HepG2 (cell line): ENCODE measurements around the gene THSD4. TPM values are rescaled to one million over a fixed set of nuclear protein-coding genes. Genes with fewer than 3 reads are reported as not detected.

Experiments
- ATAC-seq: fragments of 200-7000 bp; cut with Tn5 transposase; 3 replicates; pipeline ENCODE4 v1.9.1; 2020; ENCODE audit warnings: mild to moderate bottlenecking, moderate library complexity
- BruUV-seq: library from RNA; stranded (reverse); fragments of 400-500 nt; replicated peaks from 2 replicates; lab custom pipeline; 2021; lab: Mats Ljungman, UMichigan
- CTCF ChIA-PET: fragments of 300-600 bp; formaldehyde crosslinking; extraction: SDS; loops from one replicate; lab custom pipeline; 2021; ENCODE audit warnings: low total read pairs, inconsistent platforms, low intra/inter-chr PET ratio; lab: Yijun Ruan, JAX
- POLR2A ChIA-PET: fragments of 350-600 bp; sonication (Branson Sonifier 250); formaldehyde crosslinking; loops from one replicate; lab custom pipeline; 2020; ENCODE audit warnings: antibody characterized with exemption, inconsistent platforms; lab: Yijun Ruan, JAX
- DNase-seq: peaks from one replicate; pipeline ENCODE4 v3.0.0-alpha.2; 2015; ENCODE audit warnings: low spot score
- FAIRE-seq: peaks from 3 replicates; lab custom pipeline; 2011; peaks lifted over from hg19 to GRCh38; lab: Jason Lieb, UNC
- H2AFZ ChIP-seq: one replicate; pipeline ENCODE4 v1.6.1; 2011; ENCODE audit warnings: low read length, inconsistent platforms
- H3K27ac ChIP-seq: fragments of 300-600 bp; 3 replicates; pipeline ENCODE4 v1.8.0; 2011; ENCODE audit warnings: mixed run types, mild to moderate bottlenecking, mixed read lengths, low read length, inconsistent platforms; ENCODE audit not compliant: insufficient read depth; ENCODE audit errors: extremely low read length
- H3K27me3 ChIP-seq, 2 experiments: fragments of 200-600 bp in 1 of 2; 2 replicates in 1 of 2; 3 replicates in 1 of 2; pipeline versions ENCODE4 v1.6.0 to v1.8.0; 2011; ENCODE audit warnings: low read length in 2 of 2, mild to moderate bottlenecking in 2 of 2, moderate library complexity in 2 of 2, inconsistent platforms in 1 of 2; ENCODE audit not compliant: insufficient read depth in 2 of 2, control insufficient read depth in 1 of 2
- H3K36me3 ChIP-seq, 2 experiments: fragments of 200-600 bp in 1 of 2; replicated peaks in 1 of 2; 2 replicates in 1 of 2; 3 replicates in 1 of 2; pipeline versions ENCODE4 v1.5.1 to v1.8.0; 2011; ENCODE audit warnings: low read length in 2 of 2, inconsistent platforms in 1 of 2; ENCODE audit not compliant: insufficient read depth in 2 of 2, control insufficient read depth in 1 of 2
- H3K4me1 ChIP-seq: 2 replicates; pipeline ENCODE4 v1.5.1; 2012; ENCODE audit warnings: low read length, inconsistent platforms; ENCODE audit not compliant: insufficient read depth
- H3K4me2 ChIP-seq: 2 replicates; pipeline ENCODE4 v1.6.0; 2011; ENCODE audit warnings: low read depth, low read length, inconsistent platforms
- H3K4me3 ChIP-seq, 3 experiments: fragments of 200-600 bp in 1 of 3; sonication (generic), shearing (Covaris generic) in 1 of 3; replicated peaks in 1 of 3; 2 replicates each; pipeline ENCODE4 v1.5.1; 2011 to 2016; ENCODE audit warnings: low read length in 3 of 3, inconsistent platforms in 2 of 3, low read depth in 2 of 3, mild to moderate bottlenecking in 2 of 3, control low read depth in 1 of 3, mixed read lengths in 1 of 3; ENCODE audit not compliant: insufficient read depth in 1 of 3
- H3K79me2 ChIP-seq: one replicate; pipeline ENCODE4 v1.6.1; 2011; ENCODE audit warnings: low read length, inconsistent platforms; ENCODE audit not compliant: insufficient read depth
- H3K9ac ChIP-seq: 2 replicates; pipeline ENCODE4 v1.6.0; 2011; ENCODE audit warnings: mild to moderate bottlenecking, low read depth, low read length, inconsistent platforms; ENCODE audit not compliant: insufficient read depth
- H3K9me3 ChIP-seq: 2 replicates; pipeline ENCODE4 v1.5.1; 2012; ENCODE audit warnings: mild to moderate bottlenecking, low read length
- H4K20me1 ChIP-seq: 2 replicates; pipeline ENCODE4 v1.6.0; 2011; ENCODE audit warnings: inconsistent platforms, mild to moderate bottlenecking, low read length, moderate library complexity; ENCODE audit not compliant: insufficient read depth
- ARNT2 ChIP-seq: sonication (generic); formaldehyde crosslinking; IDR thresholded peaks from 2 replicates; pipeline ENCODE4 v1.8.0; 2022; ENCODE audit warnings: mild to moderate bottlenecking, low read depth, missing genetic modification reagents, moderate library complexity
- CEBPG ChIP-seq: IDR thresholded peaks from 2 replicates; pipeline ENCODE4 v1.6.1; 2016
- ELF1 ChIP-seq: sonication (generic); formaldehyde crosslinking; IDR thresholded peaks from 2 replicates; pipeline ENCODE4 v1.4.0; 2020; ENCODE audit warnings: missing genetic modification reagents
- ERF ChIP-seq: IDR thresholded peaks from 2 replicates; pipeline ENCODE4 v1.6.1; 2018; ENCODE audit warnings: missing biosample characterization, missing genetic modification reagents
- FOXA3 ChIP-seq: IDR thresholded peaks from 2 replicates; pipeline ENCODE4 v1.6.1; 2016; ENCODE audit warnings: missing genetic modification reagents, missing compliant biosample characterization
- FOXK2 ChIP-seq: fragments of 450-650 bp; IDR thresholded peaks from 2 replicates; pipeline ENCODE4 v1.6.1; 2016
- FUBP1 ChIP-seq: sonication (generic); formaldehyde crosslinking; IDR thresholded peaks from 2 replicates; pipeline ENCODE4 v1.5.1; 2020; ENCODE audit warnings: missing genetic modification reagents, mild to moderate bottlenecking, borderline replicate concordance
- KDM3A ChIP-seq: IDR thresholded peaks from 2 replicates; pipeline ENCODE4 v1.6.1; 2018; ENCODE audit warnings: low read depth, missing compliant biosample characterization
- NFIC ChIP-seq: IDR thresholded peaks from 2 replicates; pipeline ENCODE4 v1.6.1; 2012; ENCODE audit warnings: mild to moderate bottlenecking, low read length, inconsistent platforms
- PBX3 ChIP-seq: sonication (generic); formaldehyde crosslinking; IDR thresholded peaks from 2 replicates; pipeline ENCODE4 v1.8.1; 2023; ENCODE audit warnings: missing genetic modification reagents, inconsistent platforms, borderline replicate concordance
- RXRA ChIP-seq: sonication (generic); formaldehyde crosslinking; IDR thresholded peaks from 2 replicates; pipeline ENCODE4 v1.5.1; 2020; ENCODE audit warnings: missing genetic modification reagents
- SNAPC5 ChIP-seq: sonication (generic); formaldehyde crosslinking; IDR thresholded peaks from 2 replicates; pipeline ENCODE4 v1.8.1; 2023; ENCODE audit warnings: mild to moderate bottlenecking, missing genetic modification reagents, borderline replicate concordance
- ZNF331 ChIP-seq: sonication (generic); formaldehyde crosslinking; IDR thresholded peaks from 2 replicates; pipeline ENCODE4 v1.4.0; 2020; ENCODE audit warnings: missing genetic modification reagents
- ZNF564 ChIP-seq: sonication (generic); formaldehyde crosslinking; IDR thresholded peaks from 2 replicates; pipeline ENCODE4 v1.8.1; 2023; ENCODE audit warnings: mild to moderate bottlenecking, missing genetic modification reagents
- ZNF607 ChIP-seq: sonication (generic); formaldehyde crosslinking; IDR thresholded peaks from 2 replicates; pipeline ENCODE4 v1.5.1; 2020; ENCODE audit warnings: missing genetic modification reagents, mild to moderate bottlenecking, borderline replicate concordance
- ZNF776 ChIP-seq: sonication (generic); formaldehyde crosslinking; IDR thresholded peaks from 2 replicates; pipeline ENCODE4 v1.4.0; 2020; ENCODE audit warnings: mild to moderate bottlenecking, missing genetic modification reagents
- WGBS: methylation state at CpG from one replicate; pipeline ENCODE4 v1.1.6; 2017; ENCODE audit warnings: low lambda C conversion rate; 5-methylcytosine and 5-hydroxymethylcytosine counted together
- in situ Hi-C: cut with HindIII; loops from 2 replicates; pipeline ENCODE4 v1.10.0; 2017; ENCODE audit warnings: low pct_unique_long_range_greater_than_20kb; ENCODE audit not compliant: extremely low pct_ligation_motif_present
- intact Hi-C: fragments of 100-400 bp; cut with micrococcal nuclease; formaldehyde crosslinking; loops from one replicate; pipeline ENCODE4 v1.10.0; 2022; ENCODE audit not compliant: unreplicated experiment
- polyA plus RNA-seq, 8 experiments: library from polyadenylated mRNA; depleted of rRNA in 3 of 8; stranded (reverse) in 7 of 8; unstranded in 1 of 8; fragments of >200 nt; fragmentation: Illumina TruSeq in 4 of 8; extraction: Trizol in 4 of 8; gene quantifications; 2 replicates each; pipeline versions ENCODE4 v1.2.1 to v1.2.3, GENCODE V29; 2011 to 2016; ENCODE audit warnings: low read depth in 4 of 8, missing spikeins in 1 of 8, mixed read lengths in 1 of 8; ENCODE audit not compliant: insufficient read depth in 1 of 8
- total RNA-seq, 5 experiments: library from RNA; depleted of rRNA; stranded (reverse); fragments of >200 nt; fragmentation: Illumina TruSeq; extraction: Trizol; gene quantifications; 2 replicates each; pipeline ENCODE4 v1.2.3, GENCODE V29; 2016; ENCODE audit warnings: low read depth in 1 of 5
- TF ChIP-seq, protein P1 (sequence below): IDR thresholded peaks from 2 replicates; pipeline ENCODE4 v1.4.0; 2020; ENCODE audit warnings: mild to moderate bottlenecking, missing genetic modification reagents
- TF ChIP-seq, protein P2 (sequence below): IDR thresholded peaks from 2 replicates; pipeline ENCODE4 v1.6.1; 2016

THSD4 gene
- total and polyA plus RNA-seq, 2 of the 13 experiments (the other 11 are each of a cell fraction or from before 2014, with no cell fraction given), result 0.07 to 0.21 TPM

- intact Hi-C loops, result no loop called here
- no TSS peak for BruUV-seq
- POLR2A ChIA-PET, result no interaction called here
- Histone ChIP-seq H3K4me3 (no peak overlapping the region), H3K9me3 (no peaks in the 10 kb centered on the region), H3K4me1 (no peaks in the 10 kb centered on the region), H3K79me2 (no peaks in the 10 kb centered on the region), H3K36me3 (no peaks in the 10 kb centered on the region), H3K4me2 (no peak overlapping the region), H3K27me3 (no peaks in the 10 kb centered on the region), H2AFZ (no peak overlapping the region), H3K27ac (no peak overlapping the region), H4K20me1 (no peaks in the 10 kb centered on the region), H3K9ac (no peak overlapping the region)
- in situ Hi-C loops, result loop anchor here (10.0 kb wide), 1 partner anchor 694 kb away; no protein-coding TSS in a partner anchor
- FAIRE-seq (no peak), ATAC-seq (no peak), DNase-seq (no peak)
- CTCF ChIA-PET, result no interaction called here
- 22% methylated on average over 13 of the region's 13 CpGs for WGBS
- TF ChIP-seq CEBPG (CRISPR knock-in tag), result no peak
- TF ChIP-seq SNAPC5 (CRISPR knock-in tag), result no peak
- no peak for TF ChIP-seq ZNF331 (CRISPR knock-in tag)
- TF ChIP-seq ERF, result no peak
- no peak for TF ChIP-seq ARNT2 (CRISPR knock-in tag)
- no peak for TF ChIP-seq FOXK2
- no peak for TF ChIP-seq ZNF564 (CRISPR knock-in tag)
- TF ChIP-seq FUBP1 (CRISPR knock-in tag), result no peak
- no peak for TF ChIP-seq NFIC
- TF ChIP-seq, protein P1, sequence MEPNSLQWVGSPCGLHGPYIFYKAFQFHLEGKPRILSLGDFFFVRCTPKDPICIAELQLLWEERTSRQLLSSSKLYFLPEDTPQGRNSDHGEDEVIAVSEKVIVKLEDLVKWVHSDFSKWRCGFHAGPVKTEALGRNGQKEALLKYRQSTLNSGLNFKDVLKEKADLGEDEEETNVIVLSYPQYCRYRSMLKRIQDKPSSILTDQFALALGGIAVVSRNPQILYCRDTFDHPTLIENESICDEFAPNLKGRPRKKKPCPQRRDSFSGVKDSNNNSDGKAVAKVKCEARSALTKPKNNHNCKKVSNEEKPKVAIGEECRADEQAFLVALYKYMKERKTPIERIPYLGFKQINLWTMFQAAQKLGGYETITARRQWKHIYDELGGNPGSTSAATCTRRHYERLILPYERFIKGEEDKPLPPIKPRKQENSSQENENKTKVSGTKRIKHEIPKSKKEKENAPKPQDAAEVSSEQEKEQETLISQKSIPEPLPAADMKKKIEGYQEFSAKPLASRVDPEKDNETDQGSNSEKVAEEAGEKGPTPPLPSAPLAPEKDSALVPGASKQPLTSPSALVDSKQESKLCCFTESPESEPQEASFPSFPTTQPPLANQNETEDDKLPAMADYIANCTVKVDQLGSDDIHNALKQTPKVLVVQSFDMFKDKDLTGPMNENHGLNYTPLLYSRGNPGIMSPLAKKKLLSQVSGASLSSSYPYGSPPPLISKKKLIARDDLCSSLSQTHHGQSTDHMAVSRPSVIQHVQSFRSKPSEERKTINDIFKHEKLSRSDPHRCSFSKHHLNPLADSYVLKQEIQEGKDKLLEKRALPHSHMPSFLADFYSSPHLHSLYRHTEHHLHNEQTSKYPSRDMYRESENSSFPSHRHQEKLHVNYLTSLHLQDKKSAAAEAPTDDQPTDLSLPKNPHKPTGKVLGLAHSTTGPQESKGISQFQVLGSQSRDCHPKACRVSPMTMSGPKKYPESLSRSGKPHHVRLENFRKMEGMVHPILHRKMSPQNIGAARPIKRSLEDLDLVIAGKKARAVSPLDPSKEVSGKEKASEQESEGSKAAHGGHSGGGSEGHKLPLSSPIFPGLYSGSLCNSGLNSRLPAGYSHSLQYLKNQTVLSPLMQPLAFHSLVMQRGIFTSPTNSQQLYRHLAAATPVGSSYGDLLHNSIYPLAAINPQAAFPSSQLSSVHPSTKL (CRISPR knock-in tag), result no peak
- TF ChIP-seq ZNF776, result no peak
- TF ChIP-seq FOXA3 (CRISPR knock-in tag), result no peak
- no peak for TF ChIP-seq ZNF607
- no peak for TF ChIP-seq RXRA
- TF ChIP-seq ELF1 (CRISPR knock-in tag), result no peak
- TF ChIP-seq PBX3 (CRISPR knock-in tag), result no peak
- TF ChIP-seq KDM3A (CRISPR knock-in tag), result no peak
- TF ChIP-seq, protein P2, sequence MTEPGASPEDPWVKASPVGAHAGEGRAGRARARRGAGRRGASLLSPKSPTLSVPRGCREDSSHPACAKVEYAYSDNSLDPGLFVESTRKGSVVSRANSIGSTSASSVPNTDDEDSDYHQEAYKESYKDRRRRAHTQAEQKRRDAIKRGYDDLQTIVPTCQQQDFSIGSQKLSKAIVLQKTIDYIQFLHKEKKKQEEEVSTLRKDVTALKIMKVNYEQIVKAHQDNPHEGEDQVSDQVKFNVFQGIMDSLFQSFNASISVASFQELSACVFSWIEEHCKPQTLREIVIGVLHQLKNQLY (CRISPR knock-in tag), result no peak
Observed at GRCh38 chr15:71110405-71111180, 4.7 kb upstream of the THSD4 start.
